GM23338 (cell line): ENCODE results near the gene PRPSAP1. TPM values are rescaled to one million over a fixed set of nuclear protein-coding genes. Genes with fewer than 3 reads are reported as not detected.

Source experiments
- ATAC-seq: fragments of 200-7000 bp; cut with Tn5 transposase; 3 replicates; pipeline ENCODE4 v1.9.1; 2020
- DNase-seq: peaks from one replicate; pipeline ENCODE4 v3.0.0-alpha.2; 2015; ENCODE audit warnings: low spot score
- H2AFZ ChIP-seq: fragments of 200-600 bp; sonication (generic); 2 replicates; pipeline ENCODE4 v1.8.0; 2016; ENCODE audit warnings: antibody characterized with exemption, mild to moderate bottlenecking, moderate library complexity
- H3F3A ChIP-seq: fragments of 200-600 bp; sonication (generic); replicated peaks from 2 replicates; pipeline ENCODE4 v1.8.0; 2017; ENCODE audit warnings: antibody characterized with exemption, mixed run types, low read depth
- H3K27ac ChIP-seq: fragments of 200-600 bp; sonication (generic); 2 replicates; pipeline ENCODE4 v1.6.1; 2016; ENCODE audit warnings: low read depth
- H3K27me3 ChIP-seq: fragments of 200-600 bp; sonication (generic); 2 replicates; pipeline ENCODE4 v1.8.0; 2016; ENCODE audit warnings: mild to moderate bottlenecking, mixed run types, moderate library complexity; ENCODE audit not compliant: insufficient read depth
- H3K36me3 ChIP-seq: fragments of 200-600 bp; sonication (generic); 2 replicates; pipeline ENCODE4 v1.8.0; 2016; ENCODE audit warnings: mild to moderate bottlenecking; ENCODE audit not compliant: insufficient read depth
- H3K4me1 ChIP-seq: fragments of 200-600 bp; sonication (generic); 2 replicates; pipeline ENCODE4 v1.8.0; 2016; ENCODE audit warnings: mild to moderate bottlenecking, moderate library complexity; ENCODE audit not compliant: insufficient read depth
- H3K4me2 ChIP-seq: fragments of 200-600 bp; sonication (generic); 2 replicates; pipeline ENCODE4 v1.7.1; 2017; ENCODE audit warnings: mixed run types
- H3K4me3 ChIP-seq: fragments of 200-600 bp; sonication (generic); 2 replicates; pipeline ENCODE4 v1.6.1; 2016; ENCODE audit warnings: mixed run types
- H3K79me2 ChIP-seq: fragments of 200-600 bp; sonication (generic); replicated peaks from 2 replicates; pipeline ENCODE4 v1.8.0; 2017; ENCODE audit warnings: mild to moderate bottlenecking; ENCODE audit not compliant: insufficient read depth
- H3K9me2 ChIP-seq: fragments of 200-600 bp; sonication (generic); 2 replicates; pipeline ENCODE4 v1.8.0; 2017; ENCODE audit not compliant: insufficient read depth
- H4K20me1 ChIP-seq: fragments of 200-600 bp; sonication (generic); replicated peaks from 2 replicates; pipeline ENCODE4 v1.8.0; 2017; ENCODE audit warnings: mild to moderate bottlenecking; ENCODE audit not compliant: insufficient read depth
- H3K27ac Mint-ChIP-seq: 2 replicates; pipeline ENCODE4 v1.8.0; 2020; ENCODE audit warnings: inconsistent platforms, mild to moderate bottlenecking, moderate library complexity, mixed read lengths
- H3K27me3 Mint-ChIP-seq: 3 replicates; pipeline ENCODE4 v1.8.0; 2022; ENCODE audit warnings: low read depth, mild to moderate bottlenecking, moderate library complexity, mixed read lengths, inconsistent platforms; ENCODE audit not compliant: insufficient read depth, poor library complexity
- H3K36me3 Mint-ChIP-seq: 3 replicates; pipeline ENCODE4 v1.8.0; 2021; ENCODE audit warnings: low read depth, mild to moderate bottlenecking, inconsistent platforms, moderate library complexity, mixed read lengths
- H3K4me1 Mint-ChIP-seq: 3 replicates; pipeline ENCODE4 v1.8.0; 2020; ENCODE audit warnings: mild to moderate bottlenecking, inconsistent platforms, mixed read lengths
- H3K4me3 Mint-ChIP-seq: 3 replicates; pipeline ENCODE4 v1.8.0; 2021; ENCODE audit warnings: moderate library complexity, mild to moderate bottlenecking, inconsistent platforms, mixed read lengths
- H3K9me3 Mint-ChIP-seq: 3 replicates; pipeline ENCODE4 v1.8.0; 2020; ENCODE audit warnings: moderate library complexity, mild to moderate bottlenecking, inconsistent platforms, mixed read lengths
- CREB1 ChIP-seq: fragments of 250-450 bp; sonication (Bioruptor Pico); IDR thresholded peaks from 2 replicates; pipeline ENCODE4 v1.5.0; 2020; ENCODE audit warnings: low read depth, mild to moderate bottlenecking, moderate library complexity
- CTCF ChIP-seq, 2 experiments: fragments of 200-600 bp in 1 of 2; sonication (generic) in 1 of 2; conservative IDR thresholded peaks; 2 replicates each; pipeline versions ENCODE4 v1.5.1 to v1.6.1; 2016 to 2017; ENCODE audit warnings: antibody characterized with exemption in 2 of 2, low read depth in 2 of 2, mild to moderate bottlenecking in 2 of 2, moderate library complexity in 1 of 2
- ETS1 ChIP-seq: IDR thresholded peaks from 2 replicates; pipeline ENCODE4 v1.6.1; 2016; ENCODE audit warnings: antibody characterized with exemption
- EZH2 ChIP-seq: fragments of 200-600 bp; sonication (generic); IDR thresholded peaks from one replicate; pipeline ENCODE4 v1.8.0; 2017; ENCODE audit warnings: antibody characterized with exemption, mild to moderate bottlenecking, low read depth; ENCODE audit not compliant: unreplicated experiment
- REST ChIP-seq: IDR thresholded peaks from one replicate; pipeline ENCODE4 v1.6.1; 2018; ENCODE audit warnings: antibody characterized with exemption; ENCODE audit not compliant: unreplicated experiment
- ZNF114 ChIP-seq: fragments of 250-450 bp; sonication (Bioruptor Pico); IDR thresholded peaks from 2 replicates; pipeline ENCODE4 v1.5.0; 2020; ENCODE audit warnings: mild to moderate bottlenecking, moderate library complexity
- polyA plus RNA-seq: library from polyadenylated mRNA; unstranded; fragments of >200 nt; fragmentation: Nextera tagmentation; extraction: Ambion mirVana; gene quantifications from 2 replicates; pipeline ENCODE4 v1.2.1, GENCODE V29; 2016
- total RNA-seq: library from RNA; depleted of rRNA; stranded (reverse); fragments of >200 nt; shearing (Covaris generic); gene quantifications from 2 replicates; pipeline ENCODE4 v1.2.3, GENCODE V29; 2014

The PRPSAP1 gene
- total and polyA plus RNA-seq, 2 experiments from 2014 or later: 39.5 to 58.8 TPM

- Histone ChIP-seq H3K9me2 (no peaks in the 10 kb centered on the region), H2AFZ (no peak overlapping the region), H3K27me3 (peaks cover 23% of the 10 kb centered on the region), H3K27ac (peak overlapping the region; percentile 85), H3F3A (peaks cover 23% of the 10 kb centered on the region), H3K4me2 (peak overlapping the region; percentile 62), H3K79me2 (no peaks in the 10 kb centered on the region), H3K4me1 (peaks cover 20% of the 10 kb centered on the region), H3K4me3 (no peak overlapping the region; the same call in 1 of the 2 replicates), H4K20me1 (no peaks in the 10 kb centered on the region), H3K36me3 (peaks cover 9% of the 10 kb centered on the region; the same call in 1 of the 2 replicates)
- ATAC-seq (peak; percentile 16), DNase-seq (peak; percentile 68)
- peak overlapping the region; percentile 52 for H3K27ac Mint-ChIP-seq
- H3K4me3 Mint-ChIP-seq: peak overlapping the region; percentile 23; the same call in 1 of the 3 replicates
- peaks cover 36% of the 10 kb centered on the region for H3K36me3 Mint-ChIP-seq
- peaks cover 33% of the 10 kb centered on the region for H3K27me3 Mint-ChIP-seq
- H3K4me1 Mint-ChIP-seq: peaks cover 22% of the 10 kb centered on the region
- TF ChIP-seq ETS1 (no peak), REST (no peak), EZH2 (no peak), CTCF (conservative IDR thresholded peaks at IDR 0.05; ENCODE audit: low read depth in 2 of 2) (peak in 1 of 2 experiments; percentile 38; a peak in 3 of 4 replicates), ZNF114 (CRISPR knock-in tag) (no peak), CREB1 (CRISPR knock-in tag) (no peak)
- H3K9me3 Mint-ChIP-seq: no peaks in the 10 kb centered on the region; the same call in 1 of the 3 replicates
These were observed 35.5 kb upstream of the PRPSAP1 start for GRCh38 chr17:76388966-76389888.
